Spleen (tissue), 11 donors: ENCODE results near the gene GRB10. TPM values are rescaled to one million over a fixed set of nuclear protein-coding genes. Genes with fewer than 3 reads are reported as not detected.

Experiments
- DNase-seq: peaks from one replicate; pipeline ENCODE4 v3.0.0-alpha.2; 2020
- H3K27ac ChIP-seq, 8 donors: fragments of 200-600 bp; sonication (generic) in 7 of 8; 1 replicate in 4 of 8; 2 replicates in 4 of 8; pipeline versions ENCODE4 v1.5.0 to v1.8.0; 2016 to 2021; ENCODE audit warnings: inconsistent platforms in 4 of 8, mild to moderate bottlenecking in 4 of 8, moderate library complexity in 1 of 8
- H3K27me3 ChIP-seq, 7 donors: fragments of 200-600 bp; sonication (generic) in 6 of 7; replicated peaks in 1 of 7; 1 replicate in 4 of 7; 2 replicates in 3 of 7; pipeline versions ENCODE4 v1.5.0 to v1.8.0; 2016 to 2021; ENCODE audit warnings: inconsistent platforms in 3 of 7, mild to moderate bottlenecking in 1 of 7
- H3K36me3 ChIP-seq, 6 donors: fragments of 200-600 bp; sonication (generic) in 5 of 6; 1 replicate in 4 of 6; 2 replicates in 2 of 6; pipeline versions ENCODE4 v1.5.0 to v1.8.0; 2016 to 2021; ENCODE audit warnings: inconsistent platforms in 2 of 6
- H3K4me1 ChIP-seq, 6 donors: fragments of 200-600 bp; sonication (generic) in 5 of 6; 1 replicate in 3 of 6; 2 replicates in 3 of 6; pipeline versions ENCODE4 v1.5.0 to v1.8.0; 2016 to 2021; ENCODE audit warnings: inconsistent platforms in 3 of 6
- H3K4me3 ChIP-seq, 8 donors: fragments of 200-600 bp; sonication (generic) in 7 of 8; 1 replicate in 4 of 8; 2 replicates in 4 of 8; pipeline versions ENCODE4 v1.5.0 to v1.8.0; 2016 to 2021; ENCODE audit warnings: inconsistent platforms in 4 of 8, mild to moderate bottlenecking in 4 of 8, moderate library complexity in 2 of 8
- H3K9me3 ChIP-seq, 8 donors: fragments of 200-600 bp; sonication (generic) in 7 of 8; 1 replicate in 4 of 8; 2 replicates in 4 of 8; pipeline versions ENCODE4 v1.5.0 to v1.8.0; 2016 to 2021; ENCODE audit warnings: inconsistent platforms in 4 of 8
- CTCF ChIP-seq, 11 experiments: fragments of 200-600 bp in 7 of 11; fragments of 450-650 bp in 4 of 11; sonication (generic) in 4 of 11; IDR thresholded peaks in 8 of 11; conservative IDR thresholded peaks in 3 of 11; 1 replicate in 7 of 11; 2 replicates in 4 of 11; pipeline versions ENCODE4 v1.4.0 to v1.8.0; 2016 to 2021; ENCODE audit warnings: antibody characterized with exemption in 11 of 11, inconsistent platforms in 4 of 11, mild to moderate bottlenecking in 1 of 11
- POLR2A ChIP-seq, 3 donors: fragments of 450-650 bp; IDR thresholded peaks; one replicate each; pipeline ENCODE4 v1.5.1; 2017; ENCODE audit warnings: antibody characterized with exemption in 3 of 3, mild to moderate bottlenecking in 1 of 3
- POLR2AphosphoS5 ChIP-seq, 3 donors: sonication (generic); formaldehyde crosslinking; IDR thresholded peaks; one replicate each; pipeline ENCODE4 v1.5.1; 2017; ENCODE audit warnings: antibody characterized with exemption in 3 of 3
- WGBS, 5 donors: extraction: QIAGEN DNeasy Blood & Tissue Kit in 3 of 5; methylation state at CpG; one replicate each; pipeline versions ENCODE4 v1.1.5 to v1.1.7; 2013 to 2018; 5-methylcytosine and 5-hydroxymethylcytosine counted together
- intact Hi-C: fragments of 100-400 bp; cut with DNase I; formaldehyde crosslinking; loops from one replicate; pipeline ENCODE4 v1.15.0; 2023; ENCODE audit warnings: low total_unique reads
- polyA plus RNA-seq, 3 donors: library from polyadenylated mRNA; stranded (reverse); fragments of 200-250 nt; gene quantifications; one replicate each; pipeline ENCODE4 v1.2.1, GENCODE V29; 2013
- total RNA-seq, 7 donors: library from RNA; depleted of rRNA in 3 of 7; stranded (reverse); fragments of >200 nt in 3 of 7; fragmentation: NEBNext Ultra II Directional in 4 of 7; extraction: Animal tissue kit (Norgen Biotek cat#: 25700) in 4 of 7; gene quantifications; one replicate each; pipeline versions ENCODE4 v1.1.0 to v1.2.1, GENCODE V29; 2016 to 2021
- donor health status: healthy with polysubstance abuse.
- donor health status: DM: no; HTN: no; CAD: no; lungs with moderate emphysema.
- donor health status: DM: no; HTN: no; CAD: no.
- donor health status: Bipolar disorder and iron deficiency.
- donor health status: healthy.
- donor health status: DM: no; HTN: no; CAD: no.
- donor health status: DM: yes; HTN: yes; CAD: no.

GRB10 gene
- total and polyA plus RNA-seq, 10 donors, result 11.3 to 159 (median 115) TPM

- intact Hi-C loops, result no loop called here
- TF ChIP-seq POLR2AphosphoS5 (IDR thresholded peaks at IDR 0.05) (no peak), POLR2A (IDR thresholded peaks at IDR 0.05) (no peak), CTCF (IDR thresholded peaks at IDR 0.05 in 8 of 11, conservative IDR thresholded peaks at IDR 0.05 in 3 of 11) (no peak)
- Histone ChIP-seq H3K9me3 (peaks cover 0 to 4% (median 0%) of the 10 kb centered on the region in 8 donors), H3K4me3 (no peak overlapping the region), H3K27ac (no peak overlapping the region), H3K36me3 (no peaks in the 10 kb centered on the region), H3K27me3 (peaks cover 0 to 53% (median 0%) of the 10 kb centered on the region in 7 donors), H3K4me1 (peaks cover 0 to 24% (median 14%) of the 10 kb centered on the region in 6 donors)
- 85 to 92% (median 90%) methylated on average over 5 of the region's 5 CpGs for WGBS, 5 donors
- no peak for DNase-seq
Measured at GRCh38 chr7:50795831-50796230, 13.1 kb upstream of the GRB10 start.

- Histone ChIP-seq H3K27me3 (peaks cover 0 to 57% (median 0%) of the 10 kb centered on the region in 7 donors), H3K27ac (no peak overlapping the region), H3K4me1 (peaks cover 0 to 30% (median 16%) of the 10 kb centered on the region in 6 donors), H3K36me3 (no peaks in the 10 kb centered on the region), H3K9me3 (peaks cover 0 to 4% (median 0%) of the 10 kb centered on the region in 8 donors), H3K4me3 (no peak overlapping the region)
- intact Hi-C loops, result no loop called here
- WGBS, 5 donors, result 77 to 95% (median 84%) methylated on average over 2 of the region's 2 CpGs
- no peak for DNase-seq
- TF ChIP-seq POLR2A (IDR thresholded peaks at IDR 0.05) (no peak), CTCF (IDR thresholded peaks at IDR 0.05 in 8 of 11, conservative IDR thresholded peaks at IDR 0.05 in 3 of 11) (no peak), POLR2AphosphoS5 (IDR thresholded peaks at IDR 0.05) (no peak)
Measured at GRCh38 chr7:50795253-50795652, 12.6 kb upstream of the GRB10 start.

GRCh38 chr7:50793947-50794570 is 11.4 kb upstream of the GRB10 start:
- Histone ChIP-seq H3K36me3 (no peaks in the 10 kb centered on the region), H3K4me1 (peaks cover 0 to 33% (median 19%) of the 10 kb centered on the region in 6 donors), H3K27ac (peak overlapping the region in 7 of 8 donors; percentile 24 to 88 (median 75)), H3K4me3 (peak overlapping the region in 7 of 8 donors; percentile 18 to 74 (median 56)), H3K27me3 (peaks cover 0 to 52% (median 0%) of the 10 kb centered on the region in 7 donors), H3K9me3 (peaks cover 0 to 4% (median 0%) of the 10 kb centered on the region in 8 donors)
- intact Hi-C loops, result no loop called here
- DNase-seq, result no peak
- TF ChIP-seq POLR2A (IDR thresholded peaks at IDR 0.05) (no peak), CTCF (IDR thresholded peaks at IDR 0.05 in 8 of 11, conservative IDR thresholded peaks at IDR 0.05 in 3 of 11) (no peak), POLR2AphosphoS5 (IDR thresholded peaks at IDR 0.05) (no peak)
- 78 to 80% (median 78%) methylated on average over 18 of the region's 18 CpGs for WGBS, 5 donors

- WGBS, 5 donors, result 1 to 2% (median 1%) methylated on average over 35 to 113 of the region's 113 CpGs
- intact Hi-C loops, result no loop called here
- peak; percentile 90 for DNase-seq
- Histone ChIP-seq H3K4me3 (peak overlapping the region; percentile 18 to 74 (median 56)), H3K9me3 (peaks cover 0 to 10% (median 3%) of the 10 kb centered on the region in 8 donors), H3K27ac (peak overlapping the region in 7 of 8 donors; percentile 24 to 88 (median 76)), H3K36me3 (no peaks in the 10 kb centered on the region), H3K4me1 (peaks cover 0 to 35% (median 19%) of the 10 kb centered on the region in 6 donors), H3K27me3 (peaks cover 0 to 52% (median 0%) of the 10 kb centered on the region in 7 donors)
- TF ChIP-seq POLR2AphosphoS5 (IDR thresholded peaks at IDR 0.05), result peak; percentile 47 to 76 (median 71)
- TF ChIP-seq POLR2A (IDR thresholded peaks at IDR 0.05), result no peak
Measured at GRCh38 chr7:50793120-50793946, 10.6 kb upstream of the GRB10 start.
